Measurements from ENCODE around the gene LATS2.

Gene LATS2

GRCh38 chr13:21043898-21044297 is 17.5 kb downstream of the LATS2 start:
- WGBS, 2 donors (ENCODE audit: extremely low coverage in 2 of 2, insufficient read length in 2 of 2, insufficient replicate concordance in 1 of 2) = no CpG with 5 or more reads among the region's 2 CpGs
- peaks cover 15 to 73% of the 10 kb centered on the region in 2 donors for H3K36me3 ChIP-seq (replicated peaks in 1 of 2; ENCODE audit: control insufficient read depth in 2 of 2, insufficient read depth in 2 of 2, low read length in 2 of 2)

GRCh38 chr13:21040120-21040826 is 21.1 kb downstream of the LATS2 start:
- Histone ChIP-seq H3K27ac (replicated peaks; ENCODE audit: low read length) (no peak overlapping the region), H2AK5ac (ENCODE audit: low read depth, low read length) (no peak overlapping the region), H3K23ac (ENCODE audit: low read depth, low read length, poor library complexity) (no peak overlapping the region), H3K4me2 (ENCODE audit: insufficient read depth, low read length, poor library complexity, severe bottlenecking) (no peak overlapping the region), H2BK12ac (ENCODE audit: low read length) (no peak overlapping the region), H3K4me3 (ENCODE audit: low read length in 2 of 2) (no peak overlapping the region), H3K18ac (ENCODE audit: low read length) (peak overlapping the region; percentile 57), H3K4ac (ENCODE audit: low read length) (no peak overlapping the region), H4K8ac (ENCODE audit: low read depth, low read length) (no peak overlapping the region), H3K9me3 (replicated peaks in 1 of 2; ENCODE audit: control insufficient read depth in 2 of 2, insufficient read depth in 1 of 2, low read depth in 1 of 2, low read length in 2 of 2) (no peaks in the 10 kb centered on the region), H3K27me3 (ENCODE audit: control insufficient read depth in 3 of 3, insufficient read depth in 3 of 3, low read depth in 1 of 3, low read length in 3 of 3) (no peaks in the 10 kb centered on the region), H3K79me1 (ENCODE audit: low read depth, low read length) (peaks cover 4% of the 10 kb centered on the region), H3K36me3 (replicated peaks in 1 of 2; ENCODE audit: control insufficient read depth in 2 of 2, insufficient read depth in 2 of 2, low read length in 2 of 2) (peaks cover 11 to 66% of the 10 kb centered on the region in 2 donors), H2BK15ac (ENCODE audit: low read length) (no peak overlapping the region), H3K4me1 (ENCODE audit: control insufficient read depth in 2 of 2, insufficient read depth in 1 of 2, low read depth in 1 of 2, low read length in 2 of 2) (peaks cover 0 to 4% of the 10 kb centered on the region in 2 donors), H3K14ac (ENCODE audit: low read length) (no peak overlapping the region), H3K9ac (ENCODE audit: low read depth, low read length, poor library complexity) (no peak overlapping the region), H2AFZ (ENCODE audit: low read length) (no peak overlapping the region), H2BK5ac (ENCODE audit: low read length) (no peak overlapping the region), H4K91ac (ENCODE audit: low read depth, low read length, poor library complexity) (no peak overlapping the region), H2BK120ac (ENCODE audit: low read depth, low read length) (no peak overlapping the region)
- no CpG with 5 or more reads among the region's 15 CpGs for WGBS, 2 donors (ENCODE audit: extremely low coverage in 2 of 2, insufficient read length in 2 of 2, insufficient replicate concordance in 1 of 2)
- DNase-seq (ENCODE audit: low spot score) = no peak

More at GRCh38 chr13:21043898-21044297, 17.5 kb downstream of the LATS2 start:
- no peak overlapping the region for H2BK15ac ChIP-seq (ENCODE audit: low read length)
- no peak overlapping the region for H3K4me2 ChIP-seq (ENCODE audit: insufficient read depth, low read length, poor library complexity, severe bottlenecking)
- H3K79me1 ChIP-seq (ENCODE audit: low read depth, low read length) = peaks cover 5% of the 10 kb centered on the region
- H3K14ac ChIP-seq (ENCODE audit: low read length) = no peak overlapping the region
- no peak overlapping the region for H2BK120ac ChIP-seq (ENCODE audit: low read depth, low read length)
- no peak overlapping the region for H2BK5ac ChIP-seq (ENCODE audit: low read length)
- H3K27me3 ChIP-seq (ENCODE audit: control insufficient read depth in 3 of 3, insufficient read depth in 3 of 3, low read depth in 1 of 3, low read length in 3 of 3) = no peaks in the 10 kb centered on the region
- H3K9ac ChIP-seq (ENCODE audit: low read depth, low read length, poor library complexity) = no peak overlapping the region
- H3K4ac ChIP-seq (ENCODE audit: low read length) = no peak overlapping the region
- no peak overlapping the region for H2BK12ac ChIP-seq (ENCODE audit: low read length)
- H3K18ac ChIP-seq (ENCODE audit: low read length) = no peak overlapping the region
- no peaks in the 10 kb centered on the region for H3K9me3 ChIP-seq (replicated peaks in 1 of 2; ENCODE audit: control insufficient read depth in 2 of 2, insufficient read depth in 1 of 2, low read depth in 1 of 2, low read length in 2 of 2)
- no peak overlapping the region for H4K91ac ChIP-seq (ENCODE audit: low read depth, low read length, poor library complexity)
- H3K23ac ChIP-seq (ENCODE audit: low read depth, low read length, poor library complexity) = no peak overlapping the region
- no peak for DNase-seq (ENCODE audit: low spot score)
- no peak overlapping the region for H2AFZ ChIP-seq (ENCODE audit: low read length)
- H3K4me3 ChIP-seq (ENCODE audit: low read length in 2 of 2) = no peak overlapping the region
- H4K8ac ChIP-seq (ENCODE audit: low read depth, low read length) = no peak overlapping the region
- H2AK5ac ChIP-seq (ENCODE audit: low read depth, low read length) = no peak overlapping the region
- no peak overlapping the region for H3K27ac ChIP-seq (replicated peaks; ENCODE audit: low read length)
- peaks cover 0 to 4% of the 10 kb centered on the region in 2 donors for H3K4me1 ChIP-seq (ENCODE audit: control insufficient read depth in 2 of 2, insufficient read depth in 1 of 2, low read depth in 1 of 2, low read length in 2 of 2)

GRCh38 chr13:21039097-21039800 is 22.1 kb downstream of the LATS2 start:
- H4K8ac ChIP-seq (ENCODE audit: low read depth, low read length) = no peak overlapping the region
- H2BK12ac ChIP-seq (ENCODE audit: low read length) = no peak overlapping the region
- no peak overlapping the region for H3K4me3 ChIP-seq (ENCODE audit: low read length in 2 of 2)
- H2BK120ac ChIP-seq (ENCODE audit: low read depth, low read length) = no peak overlapping the region
- no peak overlapping the region for H3K4me2 ChIP-seq (ENCODE audit: insufficient read depth, low read length, poor library complexity, severe bottlenecking)
- no peak overlapping the region for H3K18ac ChIP-seq (ENCODE audit: low read length)
- no CpG with 5 or more reads among the region's 6 CpGs for WGBS, 2 donors (ENCODE audit: extremely low coverage in 2 of 2, insufficient read length in 2 of 2, insufficient replicate concordance in 1 of 2)
- peaks cover 10 to 60% of the 10 kb centered on the region in 2 donors for H3K36me3 ChIP-seq (replicated peaks in 1 of 2; ENCODE audit: control insufficient read depth in 2 of 2, insufficient read depth in 2 of 2, low read length in 2 of 2)
- no peaks in the 10 kb centered on the region for H3K27me3 ChIP-seq (ENCODE audit: control insufficient read depth in 3 of 3, insufficient read depth in 3 of 3, low read depth in 1 of 3, low read length in 3 of 3)
- DNase-seq (ENCODE audit: low spot score) = no peak
- H3K14ac ChIP-seq (ENCODE audit: low read length) = no peak overlapping the region
- H3K9ac ChIP-seq (ENCODE audit: low read depth, low read length, poor library complexity) = no peak overlapping the region
- peaks cover 0 to 6% of the 10 kb centered on the region in 2 donors for H3K4me1 ChIP-seq (ENCODE audit: control insufficient read depth in 2 of 2, insufficient read depth in 1 of 2, low read depth in 1 of 2, low read length in 2 of 2)
- H3K23ac ChIP-seq (ENCODE audit: low read depth, low read length, poor library complexity) = no peak overlapping the region
- H3K27ac ChIP-seq (replicated peaks; ENCODE audit: low read length) = no peak overlapping the region
- H3K9me3 ChIP-seq (replicated peaks in 1 of 2; ENCODE audit: control insufficient read depth in 2 of 2, insufficient read depth in 1 of 2, low read depth in 1 of 2, low read length in 2 of 2) = no peaks in the 10 kb centered on the region
- H3K4ac ChIP-seq (ENCODE audit: low read length) = no peak overlapping the region
- H2AFZ ChIP-seq (ENCODE audit: low read length) = no peak overlapping the region
- no peak overlapping the region for H2AK5ac ChIP-seq (ENCODE audit: low read depth, low read length)
- H2BK5ac ChIP-seq (ENCODE audit: low read length) = no peak overlapping the region
- no peak overlapping the region for H2BK15ac ChIP-seq (ENCODE audit: low read length)
- H4K91ac ChIP-seq (ENCODE audit: low read depth, low read length, poor library complexity) = no peak overlapping the region
- peaks cover 7% of the 10 kb centered on the region for H3K79me1 ChIP-seq (ENCODE audit: low read depth, low read length)

GRCh38 chr13:21037656-21038055 is 23.7 kb downstream of the LATS2 start:
- peaks cover 10 to 48% of the 10 kb centered on the region in 2 donors for H3K36me3 ChIP-seq (replicated peaks in 1 of 2; ENCODE audit: control insufficient read depth in 2 of 2, insufficient read depth in 2 of 2, low read length in 2 of 2)
- H3K23ac ChIP-seq (ENCODE audit: low read depth, low read length, poor library complexity) = no peak overlapping the region
- H3K9me3 ChIP-seq (replicated peaks in 1 of 2; ENCODE audit: control insufficient read depth in 2 of 2, insufficient read depth in 1 of 2, low read depth in 1 of 2, low read length in 2 of 2) = no peaks in the 10 kb centered on the region
- no peak overlapping the region for H2AFZ ChIP-seq (ENCODE audit: low read length)
- H2BK15ac ChIP-seq (ENCODE audit: low read length) = no peak overlapping the region
- no CpG with 5 or more reads among the region's 8 CpGs for WGBS, 2 donors (ENCODE audit: extremely low coverage in 2 of 2, insufficient read length in 2 of 2, insufficient replicate concordance in 1 of 2)
- no peak overlapping the region for H3K9ac ChIP-seq (ENCODE audit: low read depth, low read length, poor library complexity)
- no peak for DNase-seq (ENCODE audit: low spot score)
- H3K4me3 ChIP-seq (ENCODE audit: low read length in 2 of 2) = no peak overlapping the region
- no peak overlapping the region for H3K14ac ChIP-seq (ENCODE audit: low read length)
- H2BK5ac ChIP-seq (ENCODE audit: low read length) = no peak overlapping the region
- H2BK12ac ChIP-seq (ENCODE audit: low read length) = no peak overlapping the region
- no peak overlapping the region for H2BK120ac ChIP-seq (ENCODE audit: low read depth, low read length)
- H2AK5ac ChIP-seq (ENCODE audit: low read depth, low read length) = no peak overlapping the region
- H3K27me3 ChIP-seq (ENCODE audit: control insufficient read depth in 3 of 3, insufficient read depth in 3 of 3, low read depth in 1 of 3, low read length in 3 of 3) = no peaks in the 10 kb centered on the region
- H3K79me1 ChIP-seq (ENCODE audit: low read depth, low read length) = peaks cover 10% of the 10 kb centered on the region
- H3K18ac ChIP-seq (ENCODE audit: low read length) = peak overlapping the region; percentile 53
- H4K8ac ChIP-seq (ENCODE audit: low read depth, low read length) = no peak overlapping the region
- no peak overlapping the region for H4K91ac ChIP-seq (ENCODE audit: low read depth, low read length, poor library complexity)
- no peak overlapping the region for H3K4ac ChIP-seq (ENCODE audit: low read length)
- H3K4me2 ChIP-seq (ENCODE audit: insufficient read depth, low read length, poor library complexity, severe bottlenecking) = no peak overlapping the region
- no peak overlapping the region for H3K27ac ChIP-seq (replicated peaks; ENCODE audit: low read length)
- H3K4me1 ChIP-seq (ENCODE audit: control insufficient read depth in 2 of 2, insufficient read depth in 1 of 2, low read depth in 1 of 2, low read length in 2 of 2) = peaks cover 0 to 6% of the 10 kb centered on the region in 2 donors
